Transverse colon (tissue), 4 donors: ENCODE data around the gene S100A7A.

Experiments
- POLR2A ChIP-seq: fragments of 450-650 bp; IDR thresholded peaks from one replicate; pipeline ENCODE4 v1.6.1; 2016; ENCODE audit warnings: antibody characterized with exemption, mild to moderate bottlenecking, moderate library complexity
- POLR2AphosphoS5 ChIP-seq, 3 donors: sonication (generic); formaldehyde crosslinking; IDR thresholded peaks; one replicate each; pipeline ENCODE4 v1.6.1; 2016; ENCODE audit warnings: antibody characterized with exemption in 3 of 3
- TF ChIP-seq, protein P1 (sequence below), 5 experiments: fragments of 200-600 bp in 3 of 5; fragments of 450-650 bp in 2 of 5; sonication (generic) in 3 of 5; IDR thresholded peaks; 1 replicate in 2 of 5; 2 replicates in 3 of 5; pipeline ENCODE4 v1.5.1; 2016 to 2017; ENCODE audit warnings: antibody characterized with exemption in 5 of 5, inconsistent platforms in 3 of 5, mild to moderate bottlenecking in 2 of 5, moderate library complexity in 1 of 5

DNA sequence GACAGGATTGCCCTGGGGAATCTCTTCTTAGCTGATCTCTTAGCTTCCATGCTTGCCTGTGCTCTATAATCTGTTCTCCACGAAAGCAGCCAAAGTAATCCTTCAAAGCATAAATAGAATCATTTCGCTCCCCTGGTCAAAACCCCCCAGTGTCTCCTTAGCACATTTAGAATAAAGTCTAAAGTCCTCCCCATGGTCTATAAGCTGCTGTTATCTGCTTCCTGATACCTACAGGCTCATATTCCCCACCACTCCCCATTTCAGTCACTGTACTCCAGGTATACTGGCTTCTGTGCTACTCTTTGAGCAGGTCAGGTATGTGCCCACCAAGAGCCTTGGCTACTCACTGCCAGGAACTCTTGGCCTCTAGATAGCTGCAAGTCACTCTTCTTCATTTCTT lies 43.7 kb upstream of the S100A7A start:
- TF ChIP-seq, protein P1, sequence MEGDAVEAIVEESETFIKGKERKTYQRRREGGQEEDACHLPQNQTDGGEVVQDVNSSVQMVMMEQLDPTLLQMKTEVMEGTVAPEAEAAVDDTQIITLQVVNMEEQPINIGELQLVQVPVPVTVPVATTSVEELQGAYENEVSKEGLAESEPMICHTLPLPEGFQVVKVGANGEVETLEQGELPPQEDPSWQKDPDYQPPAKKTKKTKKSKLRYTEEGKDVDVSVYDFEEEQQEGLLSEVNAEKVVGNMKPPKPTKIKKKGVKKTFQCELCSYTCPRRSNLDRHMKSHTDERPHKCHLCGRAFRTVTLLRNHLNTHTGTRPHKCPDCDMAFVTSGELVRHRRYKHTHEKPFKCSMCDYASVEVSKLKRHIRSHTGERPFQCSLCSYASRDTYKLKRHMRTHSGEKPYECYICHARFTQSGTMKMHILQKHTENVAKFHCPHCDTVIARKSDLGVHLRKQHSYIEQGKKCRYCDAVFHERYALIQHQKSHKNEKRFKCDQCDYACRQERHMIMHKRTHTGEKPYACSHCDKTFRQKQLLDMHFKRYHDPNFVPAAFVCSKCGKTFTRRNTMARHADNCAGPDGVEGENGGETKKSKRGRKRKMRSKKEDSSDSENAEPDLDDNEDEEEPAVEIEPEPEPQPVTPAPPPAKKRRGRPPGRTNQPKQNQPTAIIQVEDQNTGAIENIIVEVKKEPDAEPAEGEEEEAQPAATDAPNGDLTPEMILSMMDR (IDR thresholded peaks at IDR 0.05): no peak
- TF ChIP-seq POLR2AphosphoS5 (IDR thresholded peaks at IDR 0.05): no peak
- no peak for TF ChIP-seq POLR2A
